HepG2 (cell line): ENCODE data around the gene CPNE8. TPM values are rescaled to one million over a fixed set of nuclear protein-coding genes. Genes with fewer than 3 reads are reported as not detected.

Experiments used
- ATAC-seq: fragments of 200-7000 bp; cut with Tn5 transposase; 3 replicates; pipeline ENCODE4 v1.9.1; 2020; ENCODE audit warnings: mild to moderate bottlenecking, moderate library complexity
- BruUV-seq: library from RNA; stranded (reverse); fragments of 400-500 nt; replicated peaks from 2 replicates; lab custom pipeline; 2021; lab: Mats Ljungman, UMichigan
- CTCF ChIA-PET: fragments of 300-600 bp; formaldehyde crosslinking; extraction: SDS; loops from one replicate; lab custom pipeline; 2021; ENCODE audit warnings: low total read pairs, inconsistent platforms, low intra/inter-chr PET ratio; lab: Yijun Ruan, JAX
- POLR2A ChIA-PET: fragments of 350-600 bp; sonication (Branson Sonifier 250); formaldehyde crosslinking; loops from one replicate; lab custom pipeline; 2020; ENCODE audit warnings: antibody characterized with exemption, inconsistent platforms; lab: Yijun Ruan, JAX
- DNase-seq: peaks from one replicate; pipeline ENCODE4 v3.0.0-alpha.2; 2015; ENCODE audit warnings: low spot score
- FAIRE-seq: peaks from 3 replicates; lab custom pipeline; 2011; peaks lifted over from hg19 to GRCh38; lab: Jason Lieb, UNC
- H2AFZ ChIP-seq: one replicate; pipeline ENCODE4 v1.6.1; 2011; ENCODE audit warnings: low read length, inconsistent platforms
- H3K27ac ChIP-seq: fragments of 300-600 bp; 3 replicates; pipeline ENCODE4 v1.8.0; 2011; ENCODE audit warnings: mixed run types, mild to moderate bottlenecking, mixed read lengths, low read length, inconsistent platforms; ENCODE audit not compliant: insufficient read depth; ENCODE audit errors: extremely low read length
- H3K27me3 ChIP-seq, 2 experiments: fragments of 200-600 bp in 1 of 2; 2 replicates in 1 of 2; 3 replicates in 1 of 2; pipeline versions ENCODE4 v1.6.0 to v1.8.0; 2011; ENCODE audit warnings: low read length in 2 of 2, mild to moderate bottlenecking in 2 of 2, moderate library complexity in 2 of 2, inconsistent platforms in 1 of 2; ENCODE audit not compliant: insufficient read depth in 2 of 2, control insufficient read depth in 1 of 2
- H3K36me3 ChIP-seq, 2 experiments: fragments of 200-600 bp in 1 of 2; replicated peaks in 1 of 2; 2 replicates in 1 of 2; 3 replicates in 1 of 2; pipeline versions ENCODE4 v1.5.1 to v1.8.0; 2011; ENCODE audit warnings: low read length in 2 of 2, inconsistent platforms in 1 of 2; ENCODE audit not compliant: insufficient read depth in 2 of 2, control insufficient read depth in 1 of 2
- H3K4me1 ChIP-seq: 2 replicates; pipeline ENCODE4 v1.5.1; 2012; ENCODE audit warnings: low read length, inconsistent platforms; ENCODE audit not compliant: insufficient read depth
- H3K4me2 ChIP-seq: 2 replicates; pipeline ENCODE4 v1.6.0; 2011; ENCODE audit warnings: low read depth, low read length, inconsistent platforms
- H3K4me3 ChIP-seq, 3 experiments: fragments of 200-600 bp in 1 of 3; sonication (generic), shearing (Covaris generic) in 1 of 3; replicated peaks in 1 of 3; 2 replicates each; pipeline ENCODE4 v1.5.1; 2011 to 2016; ENCODE audit warnings: low read length in 3 of 3, inconsistent platforms in 2 of 3, low read depth in 2 of 3, mild to moderate bottlenecking in 2 of 3, control low read depth in 1 of 3, mixed read lengths in 1 of 3; ENCODE audit not compliant: insufficient read depth in 1 of 3
- H3K79me2 ChIP-seq: one replicate; pipeline ENCODE4 v1.6.1; 2011; ENCODE audit warnings: low read length, inconsistent platforms; ENCODE audit not compliant: insufficient read depth
- H3K9ac ChIP-seq: 2 replicates; pipeline ENCODE4 v1.6.0; 2011; ENCODE audit warnings: mild to moderate bottlenecking, low read depth, low read length, inconsistent platforms; ENCODE audit not compliant: insufficient read depth
- H3K9me3 ChIP-seq: 2 replicates; pipeline ENCODE4 v1.5.1; 2012; ENCODE audit warnings: mild to moderate bottlenecking, low read length
- H4K20me1 ChIP-seq: 2 replicates; pipeline ENCODE4 v1.6.0; 2011; ENCODE audit warnings: inconsistent platforms, mild to moderate bottlenecking, low read length, moderate library complexity; ENCODE audit not compliant: insufficient read depth
- ATF4 ChIP-seq, 2 experiments: fragments of 450-650 bp in 1 of 2; sonication (generic) in 1 of 2; formaldehyde crosslinking; IDR thresholded peaks; 2 replicates each; pipeline versions ENCODE4 v1.5.0 to v1.8.0; 2020 to 2022; ENCODE audit warnings: mild to moderate bottlenecking in 1 of 2, missing genetic modification reagents in 1 of 2
- BCL6 ChIP-seq: IDR thresholded peaks from 2 replicates; pipeline ENCODE4 v1.6.1; 2016; ENCODE audit warnings: missing genetic modification reagents, missing compliant biosample characterization
- GABPA ChIP-seq, 2 experiments: IDR thresholded peaks; 2 replicates each; pipeline ENCODE4 v1.6.1; 2011 to 2016; ENCODE audit warnings: low read depth in 2 of 2, low read length in 1 of 2, missing biosample characterization in 1 of 2, missing genetic modification characterization in 1 of 2
- GMEB1 ChIP-seq: sonication (generic); formaldehyde crosslinking; IDR thresholded peaks from 2 replicates; pipeline ENCODE4 v1.5.1; 2020; ENCODE audit warnings: missing genetic modification reagents, mild to moderate bottlenecking, borderline replicate concordance
- GRHL1 ChIP-seq: sonication (generic); formaldehyde crosslinking; conservative IDR thresholded peaks from 2 replicates; pipeline ENCODE4 v1.8.0; 2022; ENCODE audit warnings: missing genetic modification reagents
- KLF12 ChIP-seq: sonication (generic); formaldehyde crosslinking; IDR thresholded peaks from 2 replicates; pipeline ENCODE4 v1.4.0; 2020; ENCODE audit warnings: missing genetic modification reagents, borderline replicate concordance
- MED1 ChIP-seq: sonication (generic); formaldehyde crosslinking; IDR thresholded peaks from 2 replicates; pipeline ENCODE4 v1.4.0; 2020; ENCODE audit warnings: missing genetic modification reagents
- NCOA1 ChIP-seq: sonication (generic); formaldehyde crosslinking; IDR thresholded peaks from 2 replicates; pipeline ENCODE4 v1.9.0; 2021; ENCODE audit warnings: missing genetic modification reagents
- NFATC3 ChIP-seq: sonication (generic); formaldehyde crosslinking; IDR thresholded peaks from 2 replicates; pipeline ENCODE4 v1.5.1; 2020; ENCODE audit warnings: mild to moderate bottlenecking, missing genetic modification reagents
- NR2C2 ChIP-seq: sonication (generic); formaldehyde crosslinking; IDR thresholded peaks from 2 replicates; pipeline ENCODE4 v1.4.0; 2020; ENCODE audit warnings: missing genetic modification reagents, mild to moderate bottlenecking, moderate library complexity, borderline replicate concordance
- TAF1 ChIP-seq: sonication (generic); formaldehyde crosslinking; IDR thresholded peaks from 2 replicates; pipeline ENCODE4 v1.4.0; 2020; ENCODE audit warnings: missing genetic modification reagents
- TGIF2 ChIP-seq: IDR thresholded peaks from 2 replicates; pipeline ENCODE4 v1.6.1; 2016; ENCODE audit warnings: control low read depth, missing compliant biosample characterization
- ZHX1 ChIP-seq: sonication (generic); formaldehyde crosslinking; IDR thresholded peaks from 2 replicates; pipeline ENCODE4 v1.8.1; 2022; ENCODE audit warnings: low read depth, mild to moderate bottlenecking, missing genetic modification reagents
- ZNF20 ChIP-seq: sonication (generic); formaldehyde crosslinking; IDR thresholded peaks from 2 replicates; pipeline ENCODE4 v1.4.0; 2020; ENCODE audit warnings: mild to moderate bottlenecking, moderate library complexity, missing genetic modification reagents
- ZNF7 ChIP-seq: IDR thresholded peaks from 2 replicates; pipeline ENCODE4 v1.6.1; 2016; ENCODE audit warnings: missing biosample characterization, missing genetic modification reagents
- WGBS: methylation state at CpG from one replicate; pipeline ENCODE4 v1.1.6; 2017; ENCODE audit warnings: low lambda C conversion rate; 5-methylcytosine and 5-hydroxymethylcytosine counted together
- in situ Hi-C: cut with HindIII; loops from 2 replicates; pipeline ENCODE4 v1.10.0; 2017; ENCODE audit warnings: low pct_unique_long_range_greater_than_20kb; ENCODE audit not compliant: extremely low pct_ligation_motif_present
- intact Hi-C: fragments of 100-400 bp; cut with micrococcal nuclease; formaldehyde crosslinking; loops from one replicate; pipeline ENCODE4 v1.10.0; 2022; ENCODE audit not compliant: unreplicated experiment
- polyA plus RNA-seq, 8 experiments: library from polyadenylated mRNA; depleted of rRNA in 3 of 8; stranded (reverse) in 7 of 8; unstranded in 1 of 8; fragments of >200 nt; fragmentation: Illumina TruSeq in 4 of 8; extraction: Trizol in 4 of 8; gene quantifications; 2 replicates each; pipeline versions ENCODE4 v1.2.1 to v1.2.3, GENCODE V29; 2011 to 2016; ENCODE audit warnings: low read depth in 4 of 8, missing spikeins in 1 of 8, mixed read lengths in 1 of 8; ENCODE audit not compliant: insufficient read depth in 1 of 8
- total RNA-seq, 5 experiments: library from RNA; depleted of rRNA; stranded (reverse); fragments of >200 nt; fragmentation: Illumina TruSeq; extraction: Trizol; gene quantifications; 2 replicates each; pipeline ENCODE4 v1.2.3, GENCODE V29; 2016; ENCODE audit warnings: low read depth in 1 of 5

Gene CPNE8
- total and polyA plus RNA-seq, 2 of the 13 experiments (the other 11 are each of a cell fraction or from before 2014, with no cell fraction given): 2.4 to 2.7 TPM

- no peak for TF ChIP-seq NR2C2
- TF ChIP-seq KLF12 (CRISPR knock-in tag): no peak
- no peak for TF ChIP-seq TAF1 (CRISPR knock-in tag)
- TF ChIP-seq NCOA1 (CRISPR knock-in tag): no peak
Observed at GRCh38 chr12:38782359-38782758, 123.0 kb downstream of the CPNE8 start (continued).

GRCh38 chr12:38776647-38777046 is 128.7 kb downstream of the CPNE8 start:
- Histone ChIP-seq H3K79me2 (no peaks in the 10 kb centered on the region), H3K9ac (no peak overlapping the region), H4K20me1 (no peaks in the 10 kb centered on the region), H2AFZ (no peak overlapping the region), H3K4me2 (no peak overlapping the region), H3K9me3 (0 out of 2 replicates have a peak, but pooled peaks cover 7% of the 10 kb centered on the region), H3K4me3 (no peak overlapping the region), H3K27me3 (no peaks in the 10 kb centered on the region), H3K27ac (no peak overlapping the region), H3K36me3 (no peaks in the 10 kb centered on the region), H3K4me1 (no peaks in the 10 kb centered on the region)
- POLR2A ChIA-PET: no interaction called here
- no peak for ATAC-seq
- DNase-seq: no peak
- no TSS peak for BruUV-seq
- WGBS: 50% methylated on average over 1 of the region's 1 CpG
- in situ Hi-C loops (no loop called here), intact Hi-C loops (no loop called here)
- no peak for FAIRE-seq
- CTCF ChIA-PET: no interaction called here
- no peak for TF ChIP-seq ATF4 (CRISPR knock-in tag; IDR thresholded peaks at IDR 0.05)
- TF ChIP-seq TGIF2 (CRISPR knock-in tag): no peak
- no peak for TF ChIP-seq GABPA (IDR thresholded peaks at IDR 0.05; ENCODE audit: low read depth, low read length)
- TF ChIP-seq GABPA (CRISPR knock-in tag; IDR thresholded peaks at IDR 0.05; ENCODE audit: low read depth): no peak
- no peak for TF ChIP-seq ZNF20
- TF ChIP-seq GMEB1 (CRISPR knock-in tag): no peak
- no peak for TF ChIP-seq ZHX1 (CRISPR knock-in tag)
- TF ChIP-seq BCL6 (CRISPR knock-in tag): no peak
- TF ChIP-seq NFATC3 (CRISPR knock-in tag): no peak
- no peak for TF ChIP-seq ZNF7
- TF ChIP-seq MED1 (CRISPR knock-in tag): no peak
- TF ChIP-seq GRHL1 (CRISPR knock-in tag): no peak
